Myocyte (in vitro differentiated cells): Measurements from ENCODE around the gene CLEC16A. TPM values are rescaled to one million over a fixed set of nuclear protein-coding genes. Genes with fewer than 3 reads are reported as not detected.

Experiments
- DNase-seq: peaks from one replicate; pipeline ENCODE4 v3.0.0-alpha.2; 2012; ENCODE audit warnings: low read depth
- total RNA-seq: library from RNA; depleted of rRNA; stranded (reverse); fragments of >200 nt; gene quantifications from 2 replicates; pipeline ENCODE4 v1.2.3, GENCODE V29; 2014

The CLEC16A gene
- total RNA-seq, 1 donor from 2014 or later: 20.7 TPM

DNA sequence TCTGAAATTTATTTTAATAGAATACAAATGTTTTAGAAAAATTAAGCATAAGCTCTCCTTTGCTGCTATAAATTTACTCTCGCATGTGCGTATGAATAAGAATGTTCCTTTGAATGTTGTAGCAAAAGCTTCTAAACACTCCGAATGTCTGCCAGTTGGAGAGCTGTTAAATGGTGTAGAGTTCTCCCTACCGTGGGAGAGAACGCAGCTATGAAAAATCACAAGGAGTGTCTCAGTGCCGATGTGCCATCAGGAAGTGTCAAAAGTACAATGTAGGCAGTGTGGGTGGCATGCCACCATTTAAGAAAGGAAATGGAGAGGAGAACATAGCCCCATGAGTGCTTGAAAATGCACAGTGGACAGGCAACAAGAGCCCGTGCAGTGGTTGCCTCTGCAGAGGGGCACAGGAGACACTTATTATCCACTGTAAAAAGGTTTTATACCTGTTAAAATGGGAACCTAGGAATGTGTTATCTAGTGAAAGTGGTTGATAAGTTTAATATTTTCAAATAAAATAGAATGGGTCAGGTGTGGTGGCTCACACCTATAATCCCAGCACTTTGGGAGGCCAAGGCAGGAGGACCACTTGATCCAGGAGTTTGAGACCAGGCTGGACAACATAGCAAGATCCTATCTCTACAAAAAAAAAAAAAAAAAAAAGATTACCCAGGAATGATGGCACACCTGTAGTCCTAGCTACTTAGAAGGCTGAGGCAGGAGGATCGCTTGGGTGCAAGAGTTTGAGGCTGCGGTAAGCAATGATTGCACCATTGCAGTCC is 167.7 kb downstream of the CLEC16A start:
- no peak for DNase-seq

DNA sequence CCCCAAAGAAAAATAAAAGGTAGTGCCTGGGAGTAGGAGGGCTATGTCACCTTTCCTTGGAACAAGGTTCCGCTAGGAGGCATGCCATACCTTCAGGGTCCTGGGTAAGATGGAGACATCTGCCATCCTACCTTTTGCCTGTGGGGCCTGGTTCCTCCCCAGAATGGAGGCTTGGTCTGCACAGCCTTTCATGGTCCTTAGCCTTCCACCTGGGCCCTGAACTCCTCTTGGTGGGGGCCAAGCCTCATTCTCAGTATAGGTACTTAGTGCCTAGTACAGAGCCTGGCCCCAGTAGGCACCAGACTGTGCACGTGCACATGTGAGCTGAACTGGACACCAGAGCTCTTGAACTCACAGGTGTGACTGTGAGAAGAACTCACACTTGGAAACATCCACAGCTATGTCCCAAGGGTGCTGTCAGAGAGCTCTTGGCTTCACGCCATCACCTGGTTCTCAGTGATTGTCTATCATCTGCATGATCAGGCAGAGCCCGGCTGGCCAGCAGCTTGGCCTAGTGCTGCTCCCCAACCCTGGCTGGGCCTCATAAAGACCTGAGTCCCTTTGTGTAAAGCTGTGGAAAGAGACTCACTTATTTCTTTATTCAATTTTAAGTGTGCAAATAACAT is 168.5 kb downstream of the CLEC16A start:
- DNase-seq: no peak

DNA sequence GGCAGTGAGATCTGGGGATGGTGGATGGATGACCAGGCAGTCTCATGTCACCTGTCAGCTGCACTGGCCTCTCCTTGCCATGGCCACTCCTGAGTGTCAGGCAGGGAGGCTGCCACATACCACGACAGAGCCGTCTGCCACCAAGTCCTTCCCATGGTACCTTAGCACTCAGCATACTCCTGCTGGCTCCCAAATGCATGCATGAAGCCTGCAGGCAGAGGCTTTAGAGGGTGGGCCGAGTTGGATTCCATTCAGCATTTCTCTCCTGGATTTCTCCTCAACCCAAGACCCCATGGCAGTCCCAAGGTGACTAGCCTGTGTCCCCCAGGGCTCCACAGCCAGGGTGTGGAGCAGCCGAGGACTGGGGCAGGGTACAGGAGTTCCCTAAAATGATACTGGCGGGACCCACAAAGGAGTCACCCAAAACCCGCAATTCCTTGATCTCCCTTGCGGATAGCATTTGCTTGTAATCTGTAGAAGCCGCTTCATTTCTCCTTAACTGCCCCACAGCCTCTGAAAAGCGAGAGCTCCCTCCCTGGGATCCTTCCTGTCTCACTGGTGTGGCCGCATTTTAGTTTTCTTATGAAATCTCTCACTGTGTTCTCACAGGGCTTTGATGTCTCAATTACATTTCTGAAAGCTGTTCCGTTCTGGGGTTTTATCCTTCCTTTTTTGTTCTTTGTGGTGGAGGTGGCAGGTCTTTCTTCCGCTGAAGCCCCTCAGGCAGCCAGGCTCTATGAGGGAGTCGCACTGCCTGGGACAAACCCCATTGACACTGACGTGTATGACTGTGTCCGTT is 170.2 kb downstream of the CLEC16A start:
- no peak for DNase-seq

DNA sequence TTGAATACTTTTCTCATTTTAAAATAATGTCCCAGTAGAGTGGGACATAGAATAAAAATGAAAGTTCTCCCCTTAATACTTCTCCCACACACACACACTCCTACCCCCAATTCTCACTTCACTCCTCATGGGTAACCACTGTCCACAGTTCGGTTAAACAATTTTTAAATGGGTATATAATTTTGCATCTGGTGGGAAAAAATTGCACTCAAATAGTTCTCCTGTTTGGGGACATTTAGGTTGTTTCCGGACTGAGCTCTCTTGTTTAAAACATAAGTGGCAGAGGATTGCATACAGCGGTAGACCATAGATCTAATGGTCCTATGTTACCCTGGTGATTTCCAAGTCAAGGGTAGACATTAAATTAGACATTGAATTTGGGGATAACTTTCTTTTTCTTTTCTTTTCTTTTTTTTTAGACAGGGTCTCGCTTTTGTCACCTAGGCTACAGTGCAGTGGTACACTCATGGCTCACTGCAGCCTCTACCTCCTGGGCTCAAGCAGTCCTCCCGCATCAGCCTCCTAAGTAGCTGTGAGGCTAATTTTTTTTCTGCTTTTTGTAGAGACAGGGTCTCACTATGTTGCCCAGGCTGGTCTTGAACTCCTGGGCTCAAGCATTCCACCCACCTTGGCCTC is 173.3 kb downstream of the CLEC16A start:
- no peak for DNase-seq

DNA sequence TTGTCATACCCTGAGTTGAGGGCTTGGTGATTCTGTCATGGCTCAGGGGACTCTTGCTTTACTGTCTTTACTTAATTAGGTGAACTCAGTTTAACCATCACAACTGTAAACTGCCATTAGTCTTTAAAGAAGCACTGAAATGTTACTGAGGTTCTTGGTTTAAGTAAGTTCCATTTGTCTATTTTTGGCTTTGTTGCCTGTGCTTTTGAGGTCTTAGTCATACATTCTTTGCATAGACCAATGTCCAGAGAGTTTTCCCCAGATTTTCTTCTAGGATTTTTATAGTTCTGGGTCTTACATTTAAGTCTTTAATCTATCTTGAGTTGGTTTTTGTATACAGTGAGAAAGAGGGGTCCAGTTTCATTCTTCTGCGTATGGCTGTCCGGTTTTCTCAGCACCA is 174.1 kb downstream of the CLEC16A start:
- DNase-seq: no peak

DNA sequence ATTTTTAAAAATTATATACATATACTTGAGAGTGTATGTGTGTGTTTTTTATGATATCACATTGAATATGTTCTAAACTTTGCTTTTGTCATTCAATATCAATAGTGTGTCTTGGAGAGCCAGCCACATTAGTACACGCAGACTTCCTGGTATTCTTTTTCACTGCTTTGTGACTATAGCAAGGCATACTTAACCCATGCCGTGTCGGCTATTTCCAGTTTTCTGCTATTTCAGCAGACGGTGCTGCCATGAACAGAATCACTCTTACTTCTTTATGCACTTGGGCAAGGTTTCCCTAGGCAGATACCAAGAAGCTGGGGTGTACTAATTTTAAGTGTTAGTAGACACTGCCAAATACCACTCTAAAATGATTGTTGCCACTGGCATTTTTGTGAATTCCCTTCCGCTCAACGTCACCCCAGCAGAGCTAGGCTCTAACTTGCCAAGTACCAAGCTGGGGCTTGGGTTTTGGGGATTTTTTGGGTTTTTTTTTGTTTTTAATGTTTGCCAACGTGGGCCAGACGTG is 176.8 kb downstream of the CLEC16A start:
- no peak for DNase-seq

DNA sequence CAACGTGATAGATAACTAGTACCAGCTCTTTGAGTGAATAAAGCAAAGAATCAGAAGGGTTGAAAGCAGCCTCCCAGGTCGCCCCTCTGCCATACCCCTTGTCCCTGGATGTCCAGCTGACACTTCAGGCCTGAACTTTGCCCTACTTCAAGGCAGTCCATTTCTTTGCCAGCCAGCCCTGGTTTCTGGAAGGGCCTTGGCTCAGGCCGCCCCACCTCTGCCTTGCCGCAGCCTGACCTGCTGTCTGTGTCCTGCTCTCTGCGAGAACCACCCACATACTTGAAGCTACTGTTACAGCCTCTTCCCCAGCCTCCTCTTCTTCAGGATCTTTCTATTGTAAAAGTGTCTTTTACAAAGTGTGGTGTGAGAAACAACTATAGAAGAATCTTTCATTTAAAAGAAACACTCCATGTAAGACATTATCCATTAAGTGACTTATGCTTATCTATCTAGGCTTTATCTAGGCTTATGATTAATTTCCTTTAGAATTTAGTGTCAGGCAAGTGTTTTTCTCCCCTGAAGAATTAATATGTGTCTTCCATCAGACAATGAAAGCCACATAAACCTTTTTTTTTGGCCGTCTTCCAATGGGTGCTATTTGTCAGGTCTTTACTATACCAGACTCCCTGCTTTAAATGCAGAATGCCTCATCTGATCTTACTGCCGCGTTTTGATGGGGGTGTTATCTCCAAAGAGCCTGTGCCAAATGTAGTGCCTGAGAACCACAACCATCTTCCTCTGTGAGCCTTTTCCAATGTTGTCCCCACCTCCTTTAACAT is 177.7 kb downstream of the CLEC16A start:
- no peak for DNase-seq

DNA sequence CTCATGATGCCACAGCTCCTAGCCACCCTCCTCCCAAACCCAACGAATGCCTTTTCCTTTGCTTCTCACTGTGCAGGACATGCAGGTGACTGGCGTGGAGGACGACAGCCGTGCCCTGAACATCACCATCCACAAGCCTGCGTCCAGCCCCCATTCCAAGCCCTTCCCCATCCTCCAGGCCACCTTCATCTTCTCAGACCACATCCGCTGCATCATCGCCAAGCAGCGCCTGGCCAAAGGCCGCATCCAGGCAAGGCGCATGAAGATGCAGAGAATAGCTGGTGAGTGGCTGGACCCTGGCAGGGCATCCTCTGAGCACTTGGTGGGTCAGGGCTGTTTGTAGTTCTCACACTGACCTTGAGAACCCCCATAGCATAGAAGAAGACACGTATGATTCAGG is 179.3 kb downstream of the CLEC16A start:
- no peak for DNase-seq

DNA sequence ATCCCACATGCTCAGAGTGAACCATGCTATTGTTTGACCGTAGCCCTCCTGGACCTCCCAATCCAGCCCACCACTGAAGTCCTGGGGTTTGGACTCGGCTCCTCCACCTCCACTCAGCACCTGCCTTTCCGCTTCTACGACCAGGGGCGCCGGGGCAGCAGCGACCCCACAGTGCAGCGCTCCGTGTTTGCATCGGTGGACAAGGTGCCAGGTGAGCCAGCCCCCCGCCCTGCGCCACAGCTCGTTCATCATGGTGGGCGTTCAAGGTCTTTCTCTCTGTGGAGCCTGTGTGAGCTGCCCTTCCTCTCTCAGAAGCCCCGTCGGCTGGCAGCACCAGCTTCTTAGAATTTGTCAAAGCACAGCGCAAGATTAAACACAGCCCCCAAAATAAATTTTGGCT is 181.6 kb downstream of the CLEC16A start:
- DNase-seq: no peak

DNA sequence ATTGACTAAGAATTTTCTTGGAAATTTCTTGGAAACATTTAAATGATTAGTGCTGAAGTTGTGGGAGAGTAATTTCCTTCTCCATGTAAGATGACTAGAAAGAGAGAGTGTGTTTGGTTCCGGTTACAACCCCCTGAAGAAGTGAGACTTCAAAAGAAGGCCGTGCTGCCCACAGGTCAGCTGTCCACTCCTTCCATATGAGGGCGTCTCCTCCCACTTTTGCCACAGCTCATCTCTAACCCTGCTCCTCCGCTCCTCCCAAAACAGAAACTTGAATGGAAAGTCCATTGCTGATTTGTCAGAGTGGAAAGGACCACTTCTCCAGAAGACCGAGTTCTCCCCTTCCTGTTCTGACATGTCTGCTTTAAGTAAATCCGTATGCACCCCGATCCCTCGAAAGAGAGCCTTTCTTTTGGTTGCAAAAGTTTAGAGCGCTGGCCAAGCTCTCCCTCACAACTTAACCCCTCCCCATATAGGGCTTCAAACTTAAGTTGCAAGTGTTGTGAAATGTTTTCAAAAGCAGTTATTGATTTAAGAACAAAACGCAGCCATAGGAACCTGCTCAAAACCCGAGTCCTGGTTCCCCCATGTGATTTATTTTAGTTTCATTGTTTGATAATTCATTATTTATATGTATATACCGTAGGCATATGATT is 182.2 kb downstream of the CLEC16A start:
- no peak for DNase-seq

DNA sequence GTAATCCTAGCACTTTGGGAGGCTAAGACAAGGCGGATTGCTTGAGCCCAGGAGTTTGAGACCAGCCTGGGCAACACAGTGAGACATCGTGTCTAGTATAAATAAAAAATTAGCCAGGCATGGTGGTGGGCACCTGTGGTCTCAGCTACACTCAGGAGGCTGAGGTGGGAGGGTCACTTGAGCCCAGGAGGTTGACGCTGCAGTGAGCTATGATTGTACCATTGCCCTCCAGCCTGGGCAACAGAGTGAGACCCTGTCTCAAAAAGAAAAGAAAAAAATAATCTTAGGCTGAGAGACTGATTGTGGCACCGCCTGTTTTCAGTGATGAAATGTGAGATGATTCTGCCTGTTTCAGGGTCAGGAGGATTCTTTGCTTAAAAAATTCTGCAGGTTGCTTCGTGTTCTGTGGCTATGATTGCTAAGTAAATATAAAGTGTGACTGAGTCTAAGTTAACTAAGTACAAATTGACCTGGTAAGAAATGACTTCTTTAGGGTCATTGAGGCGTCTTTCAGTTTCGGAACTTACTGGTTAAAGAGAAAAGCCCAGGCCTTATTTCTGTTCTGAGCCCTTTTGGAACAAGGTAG is 183.3 kb downstream of the CLEC16A start:
- DNase-seq: no peak

DNA sequence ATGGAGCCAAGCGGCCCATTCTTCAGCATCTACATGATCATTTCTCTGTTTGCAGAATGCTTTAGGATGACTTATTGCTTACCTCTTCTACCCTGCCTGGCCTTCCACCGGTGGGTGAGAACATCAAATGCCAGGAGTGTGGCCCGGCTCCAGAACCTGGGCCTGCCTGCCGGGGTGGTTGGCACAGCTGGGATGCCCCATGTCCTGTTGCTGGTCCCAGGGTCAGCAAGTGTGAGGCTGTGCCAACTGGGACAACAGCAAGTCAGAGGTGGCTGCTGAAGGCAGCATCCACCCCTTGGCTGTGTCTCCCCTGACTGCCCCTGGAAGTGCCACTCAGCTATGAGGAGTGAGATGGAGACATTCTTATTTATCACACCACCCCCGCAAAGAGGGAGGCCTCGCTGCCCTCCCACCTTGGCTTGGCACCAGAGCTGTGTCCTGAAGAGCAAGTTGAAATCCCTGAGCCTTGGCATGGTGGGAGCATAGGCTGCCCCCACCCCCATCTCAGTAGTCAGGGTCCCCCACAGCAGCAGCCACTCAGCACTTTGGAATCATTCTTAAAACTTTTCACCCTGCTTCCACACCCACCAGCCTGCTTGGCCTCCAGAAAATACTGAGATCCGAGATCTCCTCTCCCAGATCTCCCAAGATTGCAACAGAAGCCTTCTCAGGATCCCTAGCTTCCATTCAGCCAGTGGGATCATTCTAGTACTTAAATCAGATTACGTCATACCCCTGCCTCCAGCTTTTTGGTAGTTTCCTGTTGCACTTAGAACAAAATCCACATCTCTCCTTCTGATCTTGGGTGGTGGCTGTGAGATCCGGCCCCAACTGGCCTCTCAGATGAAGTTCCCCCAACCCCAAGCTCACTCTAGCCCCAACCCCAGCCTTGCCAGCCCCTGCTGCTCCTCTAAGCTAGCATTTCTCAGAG is 184.1 kb downstream of the CLEC16A start:
- no peak for DNase-seq

DNA sequence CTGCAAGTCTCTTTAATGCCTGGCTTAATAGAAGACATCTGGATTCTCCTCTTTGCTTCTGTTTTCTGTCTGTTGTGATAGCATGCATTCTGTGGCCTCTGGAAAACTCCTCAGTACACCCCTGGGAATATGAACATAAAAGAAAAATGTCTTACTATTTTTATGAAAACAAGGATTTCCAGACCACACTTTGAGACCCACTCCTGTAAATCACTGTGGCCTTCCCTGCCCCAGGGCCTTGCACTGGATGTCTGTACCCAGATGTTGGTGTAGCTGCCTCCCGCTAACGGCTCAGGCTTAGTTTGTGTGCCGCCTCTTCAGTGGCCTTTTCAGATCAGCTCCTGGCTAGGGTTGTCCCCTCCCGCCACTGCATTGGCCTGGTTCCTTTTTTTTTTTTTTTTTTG is 185.0 kb downstream of the CLEC16A start:
- no peak for DNase-seq

DNA sequence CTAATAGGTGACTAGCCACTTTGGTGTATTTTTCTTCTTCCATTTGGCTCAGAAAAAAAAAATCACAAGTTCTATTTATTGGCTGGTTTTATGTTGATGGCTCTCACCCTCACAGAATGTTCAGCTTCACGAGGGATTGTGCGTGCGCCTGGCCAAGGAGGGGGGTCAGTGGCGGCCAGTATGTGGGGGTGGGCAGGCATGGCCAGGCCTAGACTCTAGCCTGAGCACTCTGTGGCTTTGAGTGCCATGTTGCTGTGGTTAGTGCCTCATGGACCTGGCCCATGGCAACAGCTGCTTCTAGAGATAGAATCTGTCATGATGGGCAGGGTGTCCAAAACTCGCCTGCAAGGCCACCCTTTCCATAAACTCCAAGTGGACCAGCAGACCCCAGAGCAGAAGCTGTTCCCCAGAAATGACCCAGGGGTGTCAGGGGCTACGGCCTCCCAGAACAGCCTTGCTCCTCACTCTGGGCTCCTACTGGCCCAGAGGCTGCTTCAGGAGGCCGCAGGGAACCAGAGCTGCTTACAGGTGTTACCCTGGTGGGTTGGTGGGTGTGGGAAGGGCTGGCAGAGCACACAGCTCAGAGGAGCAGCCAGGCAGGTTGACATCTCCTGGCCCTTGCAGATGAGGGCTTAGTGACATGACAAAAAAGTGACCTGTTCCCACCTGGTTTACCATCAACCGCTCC is 186.8 kb downstream of the CLEC16A start:
- peak; percentile 88 for DNase-seq

DNA sequence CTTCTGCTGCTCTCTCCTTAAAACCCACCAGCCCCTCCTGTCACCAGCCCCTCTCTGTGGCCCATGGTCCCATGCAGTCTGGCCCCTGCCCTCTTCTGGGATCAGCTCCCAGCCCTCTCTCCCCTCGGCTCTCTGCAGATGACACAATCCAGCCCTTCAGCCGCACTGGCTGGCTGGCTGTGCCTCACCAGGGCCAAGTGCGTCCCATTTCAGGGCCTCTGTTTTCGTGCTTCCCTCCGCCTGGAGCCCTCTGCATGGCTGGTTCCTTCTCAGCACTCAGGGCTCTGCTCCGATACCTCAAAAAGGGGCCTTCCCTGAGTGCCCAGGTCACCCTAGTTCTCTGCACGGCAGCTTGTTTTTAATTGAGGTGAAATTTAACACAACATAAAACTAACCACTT is 187.3 kb downstream of the CLEC16A start:
- no peak for DNase-seq

DNA sequence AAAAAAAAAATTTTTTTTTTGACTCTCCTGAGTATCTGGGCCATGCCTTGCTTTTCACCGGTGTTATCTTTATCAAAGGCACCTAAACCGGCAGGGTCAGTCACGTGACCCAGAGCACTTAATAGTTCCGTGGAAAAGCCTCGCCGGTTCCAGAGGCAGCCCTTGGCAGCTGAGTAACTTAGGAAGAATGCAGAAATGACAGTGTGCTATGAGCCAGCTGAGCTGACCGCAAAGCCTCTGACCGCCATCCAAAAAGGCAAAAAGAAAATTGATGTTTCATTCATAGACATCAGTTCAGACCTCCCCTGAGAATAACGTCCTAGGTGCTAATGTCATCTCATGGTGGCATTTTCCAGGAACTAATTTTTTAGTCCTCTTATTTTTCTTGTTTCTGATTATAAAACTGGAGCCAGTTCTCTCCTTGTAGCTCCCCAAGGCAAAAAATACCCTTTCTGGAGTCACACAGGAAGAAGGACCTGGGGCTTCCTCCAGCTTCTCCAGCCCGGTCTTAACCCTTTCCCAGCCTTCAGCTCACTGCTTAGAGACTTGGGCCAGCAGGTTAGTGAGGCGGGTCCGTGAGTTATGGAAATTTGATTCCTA is 189.1 kb downstream of the CLEC16A start:
- DNase-seq: peak; percentile 97

DNA sequence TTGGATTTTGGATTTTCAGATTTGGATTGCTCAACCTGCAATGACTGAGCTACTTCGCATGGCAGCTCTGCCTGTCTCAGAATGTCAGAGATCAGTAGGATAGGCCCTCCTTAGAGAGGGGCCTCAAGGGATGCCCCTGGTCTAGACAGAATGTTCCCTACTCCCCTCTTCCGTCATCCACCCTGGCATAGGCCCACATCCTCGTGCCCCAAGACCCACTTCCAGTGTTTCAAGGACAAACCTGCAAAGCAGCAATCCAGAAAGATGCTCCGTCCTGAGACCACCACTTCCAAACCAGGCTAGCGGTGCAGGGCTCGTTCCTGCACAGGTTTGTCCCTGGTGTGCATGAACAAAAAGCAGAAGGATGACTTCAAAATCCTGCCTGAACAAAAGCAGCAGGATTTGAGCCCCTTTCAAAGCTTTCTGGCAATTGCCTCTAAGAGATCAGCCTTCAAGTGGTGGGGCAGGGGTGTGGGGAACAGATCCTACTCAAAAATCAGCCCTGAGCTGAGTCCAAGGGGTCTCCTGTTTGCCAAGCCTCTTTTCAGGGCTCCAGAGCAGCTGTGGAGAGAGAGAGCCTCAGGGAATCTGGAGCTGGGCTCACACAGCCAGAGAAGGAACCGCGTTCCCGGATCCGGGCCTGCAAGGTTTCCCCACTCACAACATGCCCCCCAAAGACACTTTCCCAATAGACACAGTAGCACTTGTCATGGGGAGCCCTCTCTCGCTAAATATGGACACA is 190.5 kb downstream of the CLEC16A start:
- no peak for DNase-seq
